HepG2 (cell line): Measurements from ENCODE around the gene ZFP3. TPM values are rescaled to one million over a fixed set of nuclear protein-coding genes. Genes with fewer than 3 reads are reported as not detected.

ENCODE experiments used
- ATAC-seq: fragments of 200-7000 bp; cut with Tn5 transposase; 3 replicates; pipeline ENCODE4 v1.9.1; 2020; ENCODE audit warnings: mild to moderate bottlenecking, moderate library complexity
- BruUV-seq: library from RNA; stranded (reverse); fragments of 400-500 nt; replicated peaks from 2 replicates; lab custom pipeline; 2021; lab: Mats Ljungman, UMichigan
- CTCF ChIA-PET: fragments of 300-600 bp; formaldehyde crosslinking; extraction: SDS; loops from one replicate; lab custom pipeline; 2021; ENCODE audit warnings: low total read pairs, inconsistent platforms, low intra/inter-chr PET ratio; lab: Yijun Ruan, JAX
- POLR2A ChIA-PET: fragments of 350-600 bp; sonication (Branson Sonifier 250); formaldehyde crosslinking; loops from one replicate; lab custom pipeline; 2020; ENCODE audit warnings: antibody characterized with exemption, inconsistent platforms; lab: Yijun Ruan, JAX
- DNase-seq: peaks from one replicate; pipeline ENCODE4 v3.0.0-alpha.2; 2015; ENCODE audit warnings: low spot score
- FAIRE-seq: peaks from 3 replicates; lab custom pipeline; 2011; peaks lifted over from hg19 to GRCh38; lab: Jason Lieb, UNC
- H2AFZ ChIP-seq: one replicate; pipeline ENCODE4 v1.6.1; 2011; ENCODE audit warnings: low read length, inconsistent platforms
- H3K27ac ChIP-seq: fragments of 300-600 bp; 3 replicates; pipeline ENCODE4 v1.8.0; 2011; ENCODE audit warnings: mixed run types, mild to moderate bottlenecking, mixed read lengths, low read length, inconsistent platforms; ENCODE audit not compliant: insufficient read depth; ENCODE audit errors: extremely low read length
- H3K27me3 ChIP-seq, 2 experiments: fragments of 200-600 bp in 1 of 2; 2 replicates in 1 of 2; 3 replicates in 1 of 2; pipeline versions ENCODE4 v1.6.0 to v1.8.0; 2011; ENCODE audit warnings: low read length in 2 of 2, mild to moderate bottlenecking in 2 of 2, moderate library complexity in 2 of 2, inconsistent platforms in 1 of 2; ENCODE audit not compliant: insufficient read depth in 2 of 2, control insufficient read depth in 1 of 2
- H3K36me3 ChIP-seq, 2 experiments: fragments of 200-600 bp in 1 of 2; replicated peaks in 1 of 2; 2 replicates in 1 of 2; 3 replicates in 1 of 2; pipeline versions ENCODE4 v1.5.1 to v1.8.0; 2011; ENCODE audit warnings: low read length in 2 of 2, inconsistent platforms in 1 of 2; ENCODE audit not compliant: insufficient read depth in 2 of 2, control insufficient read depth in 1 of 2
- H3K4me1 ChIP-seq: 2 replicates; pipeline ENCODE4 v1.5.1; 2012; ENCODE audit warnings: low read length, inconsistent platforms; ENCODE audit not compliant: insufficient read depth
- H3K4me2 ChIP-seq: 2 replicates; pipeline ENCODE4 v1.6.0; 2011; ENCODE audit warnings: low read depth, low read length, inconsistent platforms
- H3K4me3 ChIP-seq, 3 experiments: fragments of 200-600 bp in 1 of 3; sonication (generic), shearing (Covaris generic) in 1 of 3; replicated peaks in 1 of 3; 2 replicates each; pipeline ENCODE4 v1.5.1; 2011 to 2016; ENCODE audit warnings: low read length in 3 of 3, inconsistent platforms in 2 of 3, low read depth in 2 of 3, mild to moderate bottlenecking in 2 of 3, control low read depth in 1 of 3, mixed read lengths in 1 of 3; ENCODE audit not compliant: insufficient read depth in 1 of 3
- H3K79me2 ChIP-seq: one replicate; pipeline ENCODE4 v1.6.1; 2011; ENCODE audit warnings: low read length, inconsistent platforms; ENCODE audit not compliant: insufficient read depth
- H3K9ac ChIP-seq: 2 replicates; pipeline ENCODE4 v1.6.0; 2011; ENCODE audit warnings: mild to moderate bottlenecking, low read depth, low read length, inconsistent platforms; ENCODE audit not compliant: insufficient read depth
- H3K9me3 ChIP-seq: 2 replicates; pipeline ENCODE4 v1.5.1; 2012; ENCODE audit warnings: mild to moderate bottlenecking, low read length
- H4K20me1 ChIP-seq: 2 replicates; pipeline ENCODE4 v1.6.0; 2011; ENCODE audit warnings: inconsistent platforms, mild to moderate bottlenecking, low read length, moderate library complexity; ENCODE audit not compliant: insufficient read depth
- BCL3 ChIP-seq: sonication (generic); formaldehyde crosslinking; IDR thresholded peaks from 2 replicates; pipeline ENCODE4 v1.5.1; 2020; ENCODE audit warnings: mild to moderate bottlenecking, missing genetic modification reagents, moderate library complexity
- FOXA1 ChIP-seq, 2 experiments: fragments of 450-650 bp in 1 of 2; sonication (generic) in 1 of 2; formaldehyde crosslinking in 1 of 2; IDR thresholded peaks; 2 replicates each; pipeline versions ENCODE4 v1.4.0 to v1.6.1; 2016 to 2020; ENCODE audit warnings: missing genetic modification reagents in 1 of 2
- GATAD2A ChIP-seq: IDR thresholded peaks from 2 replicates; pipeline ENCODE4 v1.6.1; 2016
- GZF1 ChIP-seq: sonication (generic); formaldehyde crosslinking; IDR thresholded peaks from 2 replicates; pipeline ENCODE4 v1.5.1; 2020; ENCODE audit warnings: mild to moderate bottlenecking, missing genetic modification reagents
- MXD1 ChIP-seq: sonication (generic); formaldehyde crosslinking; IDR thresholded peaks from 2 replicates; pipeline ENCODE4 v1.4.0; 2020; ENCODE audit warnings: mild to moderate bottlenecking, missing genetic modification reagents
- NFIB ChIP-seq: sonication (generic); formaldehyde crosslinking; IDR thresholded peaks from 2 replicates; pipeline ENCODE4 v1.9.0; 2021; ENCODE audit warnings: missing genetic modification reagents, mild to moderate bottlenecking, borderline replicate concordance
- NR2F2 ChIP-seq: IDR thresholded peaks from 2 replicates; pipeline ENCODE4 v1.6.1; 2012; ENCODE audit warnings: low read depth, inconsistent platforms, borderline replicate concordance
- POGK ChIP-seq: sonication (generic); formaldehyde crosslinking; conservative IDR thresholded peaks from 2 replicates; pipeline ENCODE4 v1.8.0; 2022; ENCODE audit warnings: mild to moderate bottlenecking, moderate library complexity, missing genetic modification reagents
- PRDM4 ChIP-seq: sonication (generic); formaldehyde crosslinking; IDR thresholded peaks from 2 replicates; pipeline ENCODE4 v1.9.0; 2021; ENCODE audit warnings: missing genetic modification reagents, borderline replicate concordance
- SUZ12 ChIP-seq: fragments of 150-350 bp; IDR thresholded peaks from 2 replicates; pipeline ENCODE4 v1.6.1; 2014; ENCODE audit warnings: low read depth, low read length
- ZNF160 ChIP-seq: sonication (generic); formaldehyde crosslinking; IDR thresholded peaks from 2 replicates; pipeline ENCODE4 v1.8.0; 2022; ENCODE audit warnings: mild to moderate bottlenecking, inconsistent platforms, missing genetic modification reagents
- WGBS: methylation state at CpG from one replicate; pipeline ENCODE4 v1.1.6; 2017; ENCODE audit warnings: low lambda C conversion rate; 5-methylcytosine and 5-hydroxymethylcytosine counted together
- in situ Hi-C: cut with HindIII; loops from 2 replicates; pipeline ENCODE4 v1.10.0; 2017; ENCODE audit warnings: low pct_unique_long_range_greater_than_20kb; ENCODE audit not compliant: extremely low pct_ligation_motif_present
- intact Hi-C: fragments of 100-400 bp; cut with micrococcal nuclease; formaldehyde crosslinking; loops from one replicate; pipeline ENCODE4 v1.10.0; 2022; ENCODE audit not compliant: unreplicated experiment
- polyA plus RNA-seq, 8 experiments: library from polyadenylated mRNA; depleted of rRNA in 3 of 8; stranded (reverse) in 7 of 8; unstranded in 1 of 8; fragments of >200 nt; fragmentation: Illumina TruSeq in 4 of 8; extraction: Trizol in 4 of 8; gene quantifications; 2 replicates each; pipeline versions ENCODE4 v1.2.1 to v1.2.3, GENCODE V29; 2011 to 2016; ENCODE audit warnings: low read depth in 4 of 8, missing spikeins in 1 of 8, mixed read lengths in 1 of 8; ENCODE audit not compliant: insufficient read depth in 1 of 8
- total RNA-seq, 5 experiments: library from RNA; depleted of rRNA; stranded (reverse); fragments of >200 nt; fragmentation: Illumina TruSeq; extraction: Trizol; gene quantifications; 2 replicates each; pipeline ENCODE4 v1.2.3, GENCODE V29; 2016; ENCODE audit warnings: low read depth in 1 of 5

The ZFP3 gene
- total and polyA plus RNA-seq, 2 of the 13 experiments (the other 11 are each of a cell fraction or from before 2014, with no cell fraction given): not detected

GRCh38 chr17:5033352-5034015, 44.8 kb upstream of the ZFP3 start:
- BruUV-seq: no TSS peak
- H3K9me3 ChIP-seq: no peaks in the 10 kb centered on the region
- H3K4me3 ChIP-seq: no peak overlapping the region
- no peak overlapping the region for H3K9ac ChIP-seq
- peak; percentile 53 for ATAC-seq
- peaks cover 25% of the 10 kb centered on the region for H3K4me1 ChIP-seq
- DNase-seq: no peak
- H3K27me3 ChIP-seq: peaks cover 2 to 23% of the 10 kb centered on the region in 2 experiments; a peak in 3 of 5 replicates
- in situ Hi-C loops: no loop called here
- no peak for TF ChIP-seq FOXA1 (IDR thresholded peaks at IDR 0.05)
- no peak for TF ChIP-seq FOXA1 (CRISPR knock-in tag; IDR thresholded peaks at IDR 0.05)
- TF ChIP-seq PRDM4 (CRISPR knock-in tag): no peak
- WGBS: 40% methylated on average over 10 of the region's 13 CpGs
- ChIA-PET POLR2A (no interaction called here), CTCF (no interaction called here)
- no peaks in the 10 kb centered on the region for H4K20me1 ChIP-seq
- FAIRE-seq: no peak
- H3K79me2 ChIP-seq: no peaks in the 10 kb centered on the region
- no peak overlapping the region for H3K4me2 ChIP-seq
- H2AFZ ChIP-seq: no peak overlapping the region
- H3K36me3 ChIP-seq: no peaks in the 10 kb centered on the region
- H3K27ac ChIP-seq: no peak overlapping the region
- intact Hi-C loops: no loop called here

GRCh38 chr17:5034063-5034462, 44.2 kb upstream of the ZFP3 start:
- no TSS peak for BruUV-seq
- Histone ChIP-seq H3K4me1 (peaks cover 25% of the 10 kb centered on the region), H4K20me1 (no peaks in the 10 kb centered on the region), H3K79me2 (no peaks in the 10 kb centered on the region), H3K9ac (no peak overlapping the region), H3K4me3 (no peak overlapping the region), H3K27me3 (peaks cover 2 to 23% of the 10 kb centered on the region in 2 experiments; a peak in 3 of 5 replicates), H3K9me3 (no peaks in the 10 kb centered on the region), H2AFZ (no peak overlapping the region), H3K36me3 (no peaks in the 10 kb centered on the region), H3K27ac (no peak overlapping the region), H3K4me2 (no peak overlapping the region)
- intact Hi-C loops: no loop called here
- in situ Hi-C loops: no loop called here
- ATAC-seq (peak; percentile 8), DNase-seq (no peak), FAIRE-seq (no peak)
- ChIA-PET CTCF (no interaction called here), POLR2A (interaction anchor here (0.8 kb wide), 1 partner anchor 64 kb away, joined by 3 read pairs; no protein-coding TSS in a partner anchor)
- WGBS: 86% methylated on average over 1 of the region's 5 CpGs
- TF ChIP-seq GATAD2A (no peak), NR2F2 (no peak), ZNF160 (CRISPR knock-in tag) (no peak), MXD1 (no peak), NFIB (CRISPR knock-in tag) (no peak), POGK (CRISPR knock-in tag) (no peak), SUZ12 (no peak), BCL3 (no peak), GZF1 (CRISPR knock-in tag) (no peak)
